Sigmoid colon (tissue), 7 donors: ENCODE results near the gene B2M. TPM values are rescaled to one million over a fixed set of nuclear protein-coding genes. Genes with fewer than 3 reads are reported as not detected.

Experiments
- DNase-seq: peaks from one replicate; pipeline ENCODE4 v3.0.0-alpha.2; 2019
- H3K27ac ChIP-seq, 4 donors: fragments of 200-600 bp; sonication (generic); one replicate each; pipeline ENCODE4 v1.5.1; 2016 to 2019; ENCODE audit warnings: mild to moderate bottlenecking in 1 of 4
- H3K27me3 ChIP-seq, 3 donors: fragments of 200-600 bp; sonication (generic); one replicate each; pipeline ENCODE4 v1.5.1; 2019; ENCODE audit warnings: mild to moderate bottlenecking in 1 of 3
- H3K36me3 ChIP-seq, 4 donors: fragments of 200-600 bp; sonication (generic); one replicate each; pipeline ENCODE4 v1.5.1; 2016 to 2019
- H3K4me1 ChIP-seq, 4 donors: fragments of 200-600 bp; sonication (generic); one replicate each; pipeline ENCODE4 v1.5.1; 2017 to 2019
- H3K4me3 ChIP-seq, 4 donors: fragments of 200-600 bp; sonication (generic); one replicate each; pipeline ENCODE4 v1.5.1; 2017 to 2019; ENCODE audit warnings: mild to moderate bottlenecking in 2 of 4, moderate library complexity in 1 of 4
- H3K9me3 ChIP-seq, 4 donors: fragments of 200-600 bp in 3 of 4; sonication (generic) in 3 of 4; one replicate each; pipeline versions ENCODE4 v1.5.1 to v1.6.1; 2013 to 2019
- EP300 ChIP-seq, 4 donors: sonication (generic); formaldehyde crosslinking; IDR thresholded peaks; one replicate each; pipeline ENCODE4 v1.6.1; 2017; ENCODE audit warnings: antibody characterized with exemption in 4 of 4
- POLR2A ChIP-seq, 2 donors: fragments of 450-650 bp; IDR thresholded peaks; one replicate each; pipeline ENCODE4 v1.6.1; 2016; ENCODE audit warnings: antibody characterized with exemption in 2 of 2, mild to moderate bottlenecking in 2 of 2, moderate library complexity in 2 of 2
- POLR2AphosphoS5 ChIP-seq, 4 donors: sonication (generic); formaldehyde crosslinking; IDR thresholded peaks; one replicate each; pipeline ENCODE4 v1.6.1; 2017; ENCODE audit warnings: antibody characterized with exemption in 4 of 4
- WGBS, 2 donors: extraction: QIAGEN DNeasy Blood & Tissue Kit; methylation state at CpG; one replicate each; pipeline ENCODE4 v1.1.7; 2013; 5-methylcytosine and 5-hydroxymethylcytosine counted together
- intact Hi-C: fragments of 100-400 bp; cut with DNase I; formaldehyde crosslinking; loops from one replicate; pipeline ENCODE4 v1.15.1; 2023
- polyA plus RNA-seq, 3 donors: library from polyadenylated mRNA; stranded (reverse); fragments of 200-250 nt; gene quantifications; one replicate each; pipeline ENCODE4 v1.2.3, GENCODE V29; 2013
- total RNA-seq, 4 donors: library from RNA; depleted of rRNA; stranded (reverse); fragments of >200 nt; gene quantifications; one replicate each; pipeline ENCODE4 v1.1.0, GENCODE V29; 2016
- TF ChIP-seq, protein P1 (sequence below), 4 experiments: fragments of 450-650 bp in 3 of 4; fragments of 200-600 bp in 1 of 4; IDR thresholded peaks; one replicate each; pipeline ENCODE4 v1.5.1; 2016 to 2019; ENCODE audit warnings: antibody characterized with exemption in 4 of 4, mild to moderate bottlenecking in 3 of 4, moderate library complexity in 2 of 4
- donor health status: healthy with polysubstance abuse.
- donor health status: Bipolar disorder and iron deficiency.
- donor health status: healthy.

B2M gene
- total and polyA plus RNA-seq, 7 donors = 1,906 to 8,584 (median 2,799) TPM

DNA sequence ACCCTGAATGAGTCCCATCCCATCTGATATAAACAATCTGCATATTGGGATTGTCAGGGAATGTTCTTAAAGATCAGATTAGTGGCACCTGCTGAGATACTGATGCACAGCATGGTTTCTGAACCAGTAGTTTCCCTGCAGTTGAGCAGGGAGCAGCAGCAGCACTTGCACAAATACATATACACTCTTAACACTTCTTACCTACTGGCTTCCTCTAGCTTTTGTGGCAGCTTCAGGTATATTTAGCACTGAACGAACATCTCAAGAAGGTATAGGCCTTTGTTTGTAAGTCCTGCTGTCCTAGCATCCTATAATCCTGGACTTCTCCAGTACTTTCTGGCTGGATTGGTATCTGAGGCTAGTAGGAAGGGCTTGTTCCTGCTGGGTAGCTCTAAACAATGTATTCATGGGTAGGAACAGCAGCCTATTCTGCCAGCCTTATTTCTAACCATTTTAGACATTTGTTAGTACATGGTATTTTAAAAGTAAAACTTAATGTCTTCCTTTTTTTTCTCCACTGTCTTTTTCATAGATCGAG, 4.5 kb downstream of the B2M start:
- H3K36me3 ChIP-seq = peaks cover 15 to 46% (median 40%) of the 10 kb centered on the region in 4 donors
- no peaks in the 10 kb centered on the region for H3K9me3 ChIP-seq
- H3K4me1 ChIP-seq = peaks cover 0 to 34% (median 24%) of the 10 kb centered on the region in 4 donors
- H3K4me3 ChIP-seq = no peak overlapping the region
- TF ChIP-seq, protein P1, sequence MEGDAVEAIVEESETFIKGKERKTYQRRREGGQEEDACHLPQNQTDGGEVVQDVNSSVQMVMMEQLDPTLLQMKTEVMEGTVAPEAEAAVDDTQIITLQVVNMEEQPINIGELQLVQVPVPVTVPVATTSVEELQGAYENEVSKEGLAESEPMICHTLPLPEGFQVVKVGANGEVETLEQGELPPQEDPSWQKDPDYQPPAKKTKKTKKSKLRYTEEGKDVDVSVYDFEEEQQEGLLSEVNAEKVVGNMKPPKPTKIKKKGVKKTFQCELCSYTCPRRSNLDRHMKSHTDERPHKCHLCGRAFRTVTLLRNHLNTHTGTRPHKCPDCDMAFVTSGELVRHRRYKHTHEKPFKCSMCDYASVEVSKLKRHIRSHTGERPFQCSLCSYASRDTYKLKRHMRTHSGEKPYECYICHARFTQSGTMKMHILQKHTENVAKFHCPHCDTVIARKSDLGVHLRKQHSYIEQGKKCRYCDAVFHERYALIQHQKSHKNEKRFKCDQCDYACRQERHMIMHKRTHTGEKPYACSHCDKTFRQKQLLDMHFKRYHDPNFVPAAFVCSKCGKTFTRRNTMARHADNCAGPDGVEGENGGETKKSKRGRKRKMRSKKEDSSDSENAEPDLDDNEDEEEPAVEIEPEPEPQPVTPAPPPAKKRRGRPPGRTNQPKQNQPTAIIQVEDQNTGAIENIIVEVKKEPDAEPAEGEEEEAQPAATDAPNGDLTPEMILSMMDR (IDR thresholded peaks at IDR 0.05) = no peak
- TF ChIP-seq EP300 (IDR thresholded peaks at IDR 0.05) (no peak), POLR2A (IDR thresholded peaks at IDR 0.05) (no peak), POLR2AphosphoS5 (IDR thresholded peaks at IDR 0.05) (no peak)
- intact Hi-C loops = loop anchor here (10.0 kb wide), 1 partner anchor 469 kb away; the partner anchor contains the start of gene SHF
- 68 to 82% methylated on average over 2 of the region's 2 CpGs for WGBS, 2 donors
- H3K27ac ChIP-seq = peak overlapping the region in 2 of 4 donors; percentile 7 to 96
- DNase-seq = no peak
- H3K27me3 ChIP-seq = no peaks in the 10 kb centered on the region

DNA sequence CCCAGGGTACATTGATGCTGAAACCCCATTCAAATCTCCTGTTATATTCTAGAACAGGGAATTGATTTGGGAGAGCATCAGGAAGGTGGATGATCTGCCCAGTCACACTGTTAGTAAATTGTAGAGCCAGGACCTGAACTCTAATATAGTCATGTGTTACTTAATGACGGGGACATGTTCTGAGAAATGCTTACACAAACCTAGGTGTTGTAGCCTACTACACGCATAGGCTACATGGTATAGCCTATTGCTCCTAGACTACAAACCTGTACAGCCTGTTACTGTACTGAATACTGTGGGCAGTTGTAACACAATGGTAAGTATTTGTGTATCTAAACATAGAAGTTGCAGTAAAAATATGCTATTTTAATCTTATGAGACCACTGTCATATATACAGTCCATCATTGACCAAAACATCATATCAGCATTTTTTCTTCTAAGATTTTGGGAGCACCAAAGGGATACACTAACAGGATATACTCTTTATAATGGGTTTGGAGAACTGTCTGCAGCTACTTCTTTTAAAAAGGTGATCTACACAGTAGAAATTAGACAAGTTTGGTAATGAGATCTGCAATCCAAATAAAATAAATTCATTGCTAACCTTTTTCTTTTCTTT, 5.8 kb downstream of the B2M start:
- Histone ChIP-seq H3K4me1 (peaks cover 0 to 34% (median 24%) of the 10 kb centered on the region in 4 donors), H3K9me3 (no peaks in the 10 kb centered on the region), H3K27ac (no peak overlapping the region), H3K36me3 (peaks cover 15 to 46% (median 40%) of the 10 kb centered on the region in 4 donors), H3K4me3 (no peak overlapping the region), H3K27me3 (no peaks in the 10 kb centered on the region)
- intact Hi-C loops = loop anchor here (10.0 kb wide), 1 partner anchor 468 kb away; the partner anchor contains the start of gene SHF
- no peak for TF ChIP-seq POLR2AphosphoS5 (IDR thresholded peaks at IDR 0.05)
- TF ChIP-seq, protein P1 (IDR thresholded peaks at IDR 0.05) = no peak
- no peak for TF ChIP-seq EP300 (IDR thresholded peaks at IDR 0.05)
- TF ChIP-seq POLR2A (IDR thresholded peaks at IDR 0.05) = no peak
- WGBS, 2 donors = 71 to 91% methylated on average over 2 of the region's 2 CpGs
- DNase-seq = no peak

DNA sequence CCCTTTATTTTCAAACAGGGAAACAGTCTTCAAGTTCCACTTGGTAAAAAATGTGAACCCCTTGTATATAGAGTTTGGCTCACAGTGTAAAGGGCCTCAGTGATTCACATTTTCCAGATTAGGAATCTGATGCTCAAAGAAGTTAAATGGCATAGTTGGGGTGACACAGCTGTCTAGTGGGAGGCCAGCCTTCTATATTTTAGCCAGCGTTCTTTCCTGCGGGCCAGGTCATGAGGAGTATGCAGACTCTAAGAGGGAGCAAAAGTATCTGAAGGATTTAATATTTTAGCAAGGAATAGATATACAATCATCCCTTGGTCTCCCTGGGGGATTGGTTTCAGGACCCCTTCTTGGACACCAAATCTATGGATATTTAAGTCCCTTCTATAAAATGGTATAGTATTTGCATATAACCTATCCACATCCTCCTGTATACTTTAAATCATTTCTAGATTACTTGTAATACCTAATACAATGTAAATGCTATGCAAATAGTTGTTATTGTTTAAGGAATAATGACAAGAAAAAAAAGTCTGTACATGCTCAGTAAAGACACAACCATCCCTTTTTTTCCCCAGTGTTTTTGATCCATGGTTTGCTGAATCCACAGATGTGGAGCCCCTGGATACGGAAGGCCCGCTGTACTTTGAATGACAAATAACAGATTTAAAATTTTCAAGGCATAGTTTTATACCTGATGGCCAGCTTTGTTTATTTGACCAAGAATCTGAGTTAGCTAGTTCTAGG, 7.0 kb downstream of the B2M start:
- Histone ChIP-seq H3K36me3 (peaks cover 15 to 46% (median 40%) of the 10 kb centered on the region in 4 donors), H3K4me3 (no peak overlapping the region), H3K27me3 (no peaks in the 10 kb centered on the region), H3K27ac (peak overlapping the region in 2 of 4 donors; percentile 3 to 46), H3K4me1 (peaks cover 0 to 28% (median 19%) of the 10 kb centered on the region in 4 donors), H3K9me3 (no peaks in the 10 kb centered on the region)
- DNase-seq = no peak
- intact Hi-C loops = loop anchor here (10.0 kb wide), 1 partner anchor 466 kb away; the partner anchor contains the start of gene SHF
- WGBS, 2 donors = 61 to 64% methylated on average over 4 of the region's 4 CpGs
- TF ChIP-seq EP300 (IDR thresholded peaks at IDR 0.05) (no peak), POLR2A (IDR thresholded peaks at IDR 0.05) (no peak), POLR2AphosphoS5 (IDR thresholded peaks at IDR 0.05) (no peak)
- TF ChIP-seq, protein P1 (IDR thresholded peaks at IDR 0.05) = no peak

DNA sequence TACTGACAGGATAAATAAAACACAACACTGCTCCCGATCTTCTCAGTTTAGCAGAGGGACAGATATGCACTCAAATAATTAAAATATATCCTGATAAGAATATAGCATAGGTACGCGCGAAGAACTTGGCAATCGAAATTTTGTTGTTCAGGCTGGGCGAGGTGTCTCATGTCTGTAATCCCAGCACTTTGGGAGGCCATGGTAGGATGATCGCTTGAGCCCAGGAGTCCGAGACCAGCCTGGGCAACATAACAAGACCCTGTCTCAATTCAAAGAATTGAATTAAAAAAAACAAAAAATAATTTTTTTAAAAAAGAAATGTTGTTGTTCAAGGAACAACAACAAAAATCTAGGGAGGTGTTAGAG, 7.6 kb downstream of the B2M start:
- no peaks in the 10 kb centered on the region for H3K27me3 ChIP-seq
- peaks cover 0 to 23% (median 13%) of the 10 kb centered on the region in 4 donors for H3K4me1 ChIP-seq
- peaks cover 15 to 46% (median 40%) of the 10 kb centered on the region in 4 donors for H3K36me3 ChIP-seq
- H3K4me3 ChIP-seq = no peak overlapping the region
- WGBS, 2 donors = 87 to 89% methylated on average over 8 of the region's 8 CpGs
- TF ChIP-seq POLR2A (IDR thresholded peaks at IDR 0.05) = no peak
- TF ChIP-seq EP300 (IDR thresholded peaks at IDR 0.05) = no peak
- TF ChIP-seq, protein P1 (IDR thresholded peaks at IDR 0.05) = no peak
- no peak for TF ChIP-seq POLR2AphosphoS5 (IDR thresholded peaks at IDR 0.05)
- DNase-seq = no peak
- H3K9me3 ChIP-seq = no peaks in the 10 kb centered on the region
- intact Hi-C loops = loop anchor here (10.0 kb wide), 1 partner anchor 466 kb away; the partner anchor contains the start of gene SHF
- H3K27ac ChIP-seq = peak overlapping the region in 2 of 4 donors; percentile 3 to 46
